ENCODE data around the gene SPATS2. TPM values are rescaled to one million over a fixed set of nuclear protein-coding genes. Genes with fewer than 3 reads are reported as not detected.
A peak's percentile ranks its signal among the peaks of the same experiment; 100 is the strongest.

The SPATS2 gene
- total RNA-seq, 4 donors from 2014 or later, result 3.3 to 46.0 (median 16.0) TPM

DNA sequence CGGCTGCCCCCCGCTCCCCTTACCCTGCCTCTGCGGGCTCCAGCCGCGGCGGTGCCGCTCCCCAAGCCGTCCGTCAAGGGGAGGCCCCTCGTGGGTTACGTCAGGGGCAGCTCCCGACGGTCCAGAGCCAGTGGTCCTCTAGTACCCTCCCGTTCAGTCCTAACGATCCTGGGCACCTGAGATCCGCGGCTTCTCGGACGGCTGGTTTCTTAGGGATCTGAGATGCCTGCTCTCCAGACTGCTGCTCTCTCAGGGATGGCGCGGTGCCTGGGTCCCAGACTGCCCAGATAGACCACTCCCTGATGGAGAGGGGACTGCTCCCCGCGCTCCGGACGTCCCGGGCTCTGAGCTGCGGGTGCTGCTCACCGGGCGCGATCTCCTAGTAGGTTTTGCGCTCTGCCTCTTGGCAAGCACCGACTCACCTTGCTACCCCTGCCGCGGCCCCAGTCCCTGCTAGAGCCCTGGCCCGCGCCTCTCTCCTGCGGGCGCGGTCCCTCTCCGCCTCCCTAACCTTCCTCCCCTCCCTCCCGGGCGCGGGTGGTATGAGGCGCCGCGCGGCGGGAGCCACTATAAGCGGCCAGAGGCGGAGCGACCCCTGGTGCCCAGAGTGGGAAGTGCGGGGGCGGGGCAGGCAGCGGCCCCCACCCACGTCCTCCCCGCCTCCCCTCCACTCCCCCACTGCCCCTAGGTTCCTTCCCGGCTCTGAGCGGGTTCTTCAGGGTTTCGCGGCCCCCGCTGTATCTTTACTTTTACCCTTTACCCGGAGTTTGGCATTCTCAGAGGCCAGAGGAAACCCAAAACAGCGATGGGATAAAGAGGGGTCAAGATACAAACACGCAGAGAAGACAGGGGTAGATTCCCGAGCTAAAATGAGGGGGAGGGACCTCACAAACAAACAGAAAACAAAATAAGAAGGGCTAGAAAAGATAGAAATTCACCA, 30.3 kb upstream of the SPATS2 start, which contains the start of gene C1QL4:
C1QL4 (minus strand) TSS at position 544 of the 940 bp plus-strand sequence. CDS start 711 bp downstream, outside the sequence.
- Histone ChIP-seq H3K27me3 (peaks cover 15 to 16% of the 10 kb centered on the region in 2 donors), H3K9me3 (no peaks in the 10 kb centered on the region), H3K4me1 (no peaks in the 10 kb centered on the region), H3K36me3 (no peaks in the 10 kb centered on the region), H3K4me3 (peak within 1 kb of the TSS; percentile 2 to 24), H3K27ac (no peak within 1 kb of the TSS)
- DNase-seq, result peak; percentile 67 to 81
- intact Hi-C loops (cut with DNase I; ENCODE audit: low total_unique reads), result loop anchor here (10.0 kb wide), 1 partner anchor 178 kb away; no protein-coding TSS in a partner anchor
- TF ChIP-seq, protein P1, sequence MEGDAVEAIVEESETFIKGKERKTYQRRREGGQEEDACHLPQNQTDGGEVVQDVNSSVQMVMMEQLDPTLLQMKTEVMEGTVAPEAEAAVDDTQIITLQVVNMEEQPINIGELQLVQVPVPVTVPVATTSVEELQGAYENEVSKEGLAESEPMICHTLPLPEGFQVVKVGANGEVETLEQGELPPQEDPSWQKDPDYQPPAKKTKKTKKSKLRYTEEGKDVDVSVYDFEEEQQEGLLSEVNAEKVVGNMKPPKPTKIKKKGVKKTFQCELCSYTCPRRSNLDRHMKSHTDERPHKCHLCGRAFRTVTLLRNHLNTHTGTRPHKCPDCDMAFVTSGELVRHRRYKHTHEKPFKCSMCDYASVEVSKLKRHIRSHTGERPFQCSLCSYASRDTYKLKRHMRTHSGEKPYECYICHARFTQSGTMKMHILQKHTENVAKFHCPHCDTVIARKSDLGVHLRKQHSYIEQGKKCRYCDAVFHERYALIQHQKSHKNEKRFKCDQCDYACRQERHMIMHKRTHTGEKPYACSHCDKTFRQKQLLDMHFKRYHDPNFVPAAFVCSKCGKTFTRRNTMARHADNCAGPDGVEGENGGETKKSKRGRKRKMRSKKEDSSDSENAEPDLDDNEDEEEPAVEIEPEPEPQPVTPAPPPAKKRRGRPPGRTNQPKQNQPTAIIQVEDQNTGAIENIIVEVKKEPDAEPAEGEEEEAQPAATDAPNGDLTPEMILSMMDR (IDR thresholded peaks at IDR 0.05), result peak; percentile 78 to 95 (median 86)
- TF ChIP-seq POLR2A (IDR thresholded peaks at IDR 0.05), result no peak

DNA sequence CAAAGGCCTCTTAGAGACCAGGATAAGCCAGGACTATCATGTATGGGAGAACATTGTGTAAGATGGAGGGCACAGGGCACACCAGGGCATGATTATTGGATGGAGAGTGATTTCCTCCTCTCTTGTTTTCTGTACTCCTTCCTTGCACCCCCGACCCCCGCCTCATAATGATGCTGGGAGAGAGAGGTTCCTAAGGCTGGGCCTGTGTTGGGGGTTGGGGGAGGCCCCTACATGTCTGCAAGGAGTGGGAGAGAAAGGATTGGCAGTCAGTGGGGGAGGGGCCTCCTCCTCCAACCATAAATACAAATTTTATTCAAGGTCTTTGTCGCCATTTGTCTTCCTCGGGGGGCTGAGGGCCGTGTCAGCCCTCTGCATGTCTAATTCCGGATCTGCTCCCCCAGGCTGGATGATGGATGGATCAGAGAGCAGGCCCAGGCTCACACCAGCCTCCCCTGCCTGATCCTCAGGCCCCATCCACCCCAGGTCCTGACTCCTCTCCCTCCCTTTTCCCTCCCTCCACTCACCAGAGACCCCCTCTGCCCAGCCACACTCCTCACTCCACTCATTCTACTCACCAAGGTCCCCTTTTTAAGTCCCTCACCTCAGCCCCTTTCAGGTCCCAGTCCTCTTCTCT, 28.3 kb upstream of the SPATS2 start:
- no peak for DNase-seq
- Histone ChIP-seq H3K9me3 (no peaks in the 10 kb centered on the region), H3K27ac (no peak overlapping the region), H3K4me3 (no peak overlapping the region), H3K27me3 (peaks cover 15 to 16% of the 10 kb centered on the region in 2 donors), H3K4me1 (peaks cover 0 to 9% of the 10 kb centered on the region in 2 donors), H3K36me3 (no peaks in the 10 kb centered on the region)
- TF ChIP-seq POLR2A (IDR thresholded peaks at IDR 0.05), result no peak
- TF ChIP-seq, protein P1 (IDR thresholded peaks at IDR 0.05), result no peak
- intact Hi-C loops (cut with DNase I; ENCODE audit: low total_unique reads), result loop anchor here (10.0 kb wide), 1 partner anchor 176 kb away; no protein-coding TSS in a partner anchor

DNA sequence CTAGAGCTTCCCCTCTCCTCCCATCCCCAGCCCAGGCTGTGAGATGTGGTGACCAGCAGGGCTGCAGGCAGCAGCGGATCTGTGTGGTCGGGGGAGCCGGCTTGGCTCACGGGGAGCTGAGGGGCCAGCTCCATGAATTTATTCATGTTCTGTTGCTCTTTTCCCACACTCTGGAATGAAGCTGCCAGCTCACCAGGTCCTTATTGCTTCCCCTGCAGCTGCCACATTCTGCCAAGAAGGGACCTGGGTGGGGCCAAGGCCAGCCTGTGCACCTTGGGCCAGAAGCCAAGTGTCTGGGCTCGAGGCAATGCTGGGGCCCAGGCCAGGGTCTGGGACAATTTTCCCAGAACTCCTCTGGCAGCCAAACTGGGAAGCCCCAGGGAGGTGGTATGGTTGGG, 27.8 kb upstream of the SPATS2 start:
- Histone ChIP-seq H3K27me3 (peaks cover 15 to 16% of the 10 kb centered on the region in 2 donors), H3K36me3 (no peaks in the 10 kb centered on the region), H3K4me1 (peaks cover 0 to 9% of the 10 kb centered on the region in 2 donors), H3K9me3 (no peaks in the 10 kb centered on the region), H3K4me3 (no peak overlapping the region), H3K27ac (no peak overlapping the region)
- DNase-seq, result no peak
- intact Hi-C loops (cut with DNase I; ENCODE audit: low total_unique reads), result loop anchor here (10.0 kb wide), 1 partner anchor 175 kb away; no protein-coding TSS in a partner anchor
- TF ChIP-seq POLR2A (IDR thresholded peaks at IDR 0.05), result no peak
- TF ChIP-seq, protein P1 (IDR thresholded peaks at IDR 0.05), result no peak

DNA sequence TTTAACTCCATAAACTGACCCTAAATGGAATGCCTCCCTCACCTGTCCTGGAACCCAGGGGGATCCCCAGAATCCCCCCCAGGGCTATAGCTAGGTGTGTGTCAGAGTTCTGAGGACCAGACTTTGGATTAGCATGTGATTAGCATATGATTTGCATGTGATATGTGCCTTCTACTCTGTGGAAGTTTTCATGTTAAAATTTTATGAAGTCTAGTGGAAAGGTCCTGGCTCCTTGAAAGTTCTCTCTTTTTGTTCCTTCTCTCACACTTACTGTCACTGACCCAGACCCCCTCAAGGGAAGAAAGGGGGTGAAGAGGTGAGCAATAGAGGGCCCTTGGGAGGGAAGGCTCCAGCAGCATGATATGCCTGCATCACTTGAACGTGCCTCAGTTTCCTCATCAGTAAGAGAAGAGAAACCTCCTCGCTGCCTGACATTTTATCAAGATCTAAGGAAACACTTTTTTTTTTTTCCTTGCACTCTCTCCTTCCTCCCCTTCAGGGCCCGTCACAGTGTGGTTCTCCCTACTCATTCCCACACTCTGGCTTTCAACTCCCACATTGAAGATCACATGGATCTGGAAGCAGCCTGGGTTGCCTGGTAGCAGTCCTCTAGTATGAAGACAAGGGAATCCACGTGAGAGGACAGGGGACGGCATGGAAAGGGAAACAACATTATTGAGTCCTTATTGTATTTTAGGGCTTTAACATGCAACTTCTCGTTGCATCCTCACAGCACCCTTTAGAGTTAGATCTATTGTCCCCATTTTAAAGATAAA, 27.0 kb upstream of the SPATS2 start:
- H3K4me3 ChIP-seq, result no peak overlapping the region
- intact Hi-C loops (cut with DNase I; ENCODE audit: low total_unique reads), result loop anchor here (10.0 kb wide), 1 partner anchor 55 kb away; no protein-coding TSS in a partner anchor
- H3K9me3 ChIP-seq, result no peaks in the 10 kb centered on the region
- H3K27me3 ChIP-seq, result peaks cover 9 to 23% of the 10 kb centered on the region in 2 donors
- peaks cover 0 to 14% of the 10 kb centered on the region in 2 donors for H3K4me1 ChIP-seq
- H3K27ac ChIP-seq, result no peak overlapping the region
- TF ChIP-seq POLR2A (IDR thresholded peaks at IDR 0.05), result no peak
- TF ChIP-seq, protein P1 (IDR thresholded peaks at IDR 0.05), result no peak
- DNase-seq, result no peak
- no peaks in the 10 kb centered on the region for H3K36me3 ChIP-seq
